Cardiac fibroblast (primary cell): Measurements from ENCODE around the gene GMEB2.
A peak's percentile ranks its signal among the peaks of the same experiment; 100 is the strongest.

Experiments
- DNase-seq, 2 donors: peaks; one replicate each; pipeline versions ENCODE4 v3.0.0 to v3.0.0-alpha.2; 2010; ENCODE audit warnings: low read depth in 2 of 2
- H3K4me3 ChIP-seq, 2 donors: replicated peaks in 1 of 2; 1 replicate in 1 of 2; 2 replicates in 1 of 2; pipeline ENCODE4 v1.5.1; 2011; ENCODE audit warnings: low read depth in 2 of 2, low read length in 2 of 2, mild to moderate bottlenecking in 2 of 2, moderate library complexity in 1 of 2
- CTCF ChIP-seq: IDR thresholded peaks from one replicate; pipeline ENCODE4 v1.5.1; 2011; ENCODE audit warnings: low read depth, mild to moderate bottlenecking, low read length, inconsistent platforms

GMEB2 gene

GRCh38 chr20:63665708-63666107 lies 38.8 kb upstream of the GMEB2 start:
- no peak for TF ChIP-seq CTCF
- no peak overlapping the region for H3K4me3 ChIP-seq
- DNase-seq, result no peak

GRCh38 chr20:63664861-63665594 lies 38.1 kb upstream of the GMEB2 start:
- TF ChIP-seq CTCF, result no peak
- DNase-seq, result peak in 1 of 2 donors; percentile 42
- no peak overlapping the region for H3K4me3 ChIP-seq

- H3K4me3 ChIP-seq, result no peak overlapping the region
- TF ChIP-seq CTCF, result no peak
- no peak for DNase-seq
Observed at GRCh38 chr20:63664143-63664851, 37.4 kb upstream of the GMEB2 start.

GRCh38 chr20:63663332-63664066 lies 36.6 kb upstream of the GMEB2 start:
- H3K4me3 ChIP-seq, result no peak overlapping the region
- no peak for TF ChIP-seq CTCF
- no peak for DNase-seq

GRCh38 chr20:63662813-63663189 lies 35.9 kb upstream of the GMEB2 start:
- no peak overlapping the region for H3K4me3 ChIP-seq
- no peak for TF ChIP-seq CTCF
- no peak for DNase-seq

- no peak for DNase-seq
- no peak overlapping the region for H3K4me3 ChIP-seq
- TF ChIP-seq CTCF, result no peak
Observed at GRCh38 chr20:63661959-63662812, 35.3 kb upstream of the GMEB2 start.
